CD14-positive monocyte (primary cell): Measurements from ENCODE around the gene SSX5. TPM values are rescaled to one million over a fixed set of nuclear protein-coding genes. Genes with fewer than 3 reads are reported as not detected.
"Not testable (repeated sequence)": the region's sequence is repeated elsewhere in the genome, so short reads cannot be mapped to it uniquely, and the experiment has no call there.

Experiments
- DNase-seq, 3 donors: peaks; one replicate each; pipeline ENCODE4 v3.0.0-alpha.2; 2011 to 2022
- H2AFZ ChIP-seq: 2 replicates; pipeline ENCODE4 v1.6.0; 2012; ENCODE audit warnings: mild to moderate bottlenecking, low read depth, low read length, inconsistent platforms; ENCODE audit not compliant: insufficient read depth, poor library complexity, severe bottlenecking
- H3K27ac ChIP-seq, 2 donors: 1 replicate in 1 of 2; 2 replicates in 1 of 2; pipeline ENCODE4 v1.5.1; 2012 to 2013; ENCODE audit warnings: low read length in 2 of 2, control low read depth in 1 of 2, inconsistent platforms in 1 of 2, low read depth in 1 of 2, mild to moderate bottlenecking in 1 of 2
- H3K27me3 ChIP-seq, 2 donors: one replicate each; pipeline versions ENCODE4 v1.6.0 to v1.6.1; 2011 to 2013; ENCODE audit warnings: low read length in 2 of 2; ENCODE audit not compliant: control insufficient read depth in 2 of 2, insufficient read depth in 2 of 2
- H3K36me3 ChIP-seq, 2 donors: replicated peaks in 1 of 2; 1 replicate in 1 of 2; 2 replicates in 1 of 2; pipeline versions ENCODE4 v1.5.1 to v1.6.1; 2012 to 2013; ENCODE audit warnings: low read length in 2 of 2, control low read depth in 1 of 2, inconsistent platforms in 1 of 2, mild to moderate bottlenecking in 1 of 2; ENCODE audit not compliant: insufficient read depth in 2 of 2, control insufficient read depth in 1 of 2
- H3K4me1 ChIP-seq, 2 donors: 1 replicate in 1 of 2; 2 replicates in 1 of 2; pipeline versions ENCODE4 v1.5.1 to v1.6.1; 2012 to 2013; ENCODE audit warnings: low read length in 2 of 2, control low read depth in 1 of 2, inconsistent platforms in 1 of 2, mild to moderate bottlenecking in 1 of 2, moderate library complexity in 1 of 2; ENCODE audit not compliant: insufficient read depth in 2 of 2, control insufficient read depth in 1 of 2
- H3K4me2 ChIP-seq: replicated peaks from 2 replicates; pipeline ENCODE3; 2012; ENCODE audit warnings: low read length, moderate library complexity, mild to moderate bottlenecking; ENCODE audit not compliant: poor library complexity, severe bottlenecking; ENCODE audit errors: extremely low read depth
- H3K4me3 ChIP-seq, 3 experiments: fragments of 200-600 bp in 1 of 3; sonication (generic) in 1 of 3; replicated peaks in 1 of 3; 1 replicate in 2 of 3; 2 replicates in 1 of 3; pipeline ENCODE4 v1.5.1; 2011 to 2013; ENCODE audit warnings: low read length in 3 of 3, mild to moderate bottlenecking in 3 of 3, control low read depth in 2 of 3, low read depth in 2 of 3, inconsistent platforms in 1 of 3, moderate library complexity in 1 of 3
- H3K79me2 ChIP-seq: 2 replicates; pipeline ENCODE4 v1.6.0; 2012; ENCODE audit warnings: mild to moderate bottlenecking, control low read depth, inconsistent platforms, low read length, moderate library complexity; ENCODE audit not compliant: insufficient read depth
- H3K9ac ChIP-seq: 2 replicates; pipeline ENCODE4 v1.6.0; 2017; ENCODE audit warnings: low read length, mild to moderate bottlenecking; ENCODE audit not compliant: insufficient read depth, poor library complexity, severe bottlenecking
- H3K9me3 ChIP-seq, 2 donors: replicated peaks in 1 of 2; 1 replicate in 1 of 2; 2 replicates in 1 of 2; pipeline versions ENCODE4 v1.5.1 to v1.6.1; 2012 to 2013; ENCODE audit warnings: low read length in 2 of 2, control low read depth in 1 of 2; ENCODE audit not compliant: control insufficient read depth in 1 of 2, insufficient read depth in 1 of 2
- H4K20me1 ChIP-seq: 2 replicates; pipeline ENCODE4 v1.6.0; 2012; ENCODE audit warnings: mild to moderate bottlenecking, low read length, control low read depth, moderate library complexity; ENCODE audit not compliant: insufficient read depth
- H3K27ac Mint-ChIP-seq, 7 donors: one replicate each; pipeline ENCODE4 v1.8.0; 2020; ENCODE audit warnings: mild to moderate bottlenecking in 7 of 7, mixed read lengths in 7 of 7, moderate library complexity in 6 of 7, inconsistent platforms in 2 of 7
- H3K27me3 Mint-ChIP-seq, 3 donors: one replicate each; pipeline ENCODE4 v1.8.0; 2021 to 2022; ENCODE audit warnings: low read depth in 3 of 3, mild to moderate bottlenecking in 3 of 3, mixed read lengths in 3 of 3, moderate library complexity in 3 of 3, inconsistent platforms in 1 of 3
- H3K36me3 Mint-ChIP-seq, 2 donors: one replicate each; pipeline ENCODE4 v1.8.0; 2020; ENCODE audit warnings: mixed read lengths in 2 of 2, inconsistent platforms in 1 of 2, mild to moderate bottlenecking in 1 of 2
- H3K4me1 Mint-ChIP-seq: one replicate; pipeline ENCODE4 v1.8.0; 2020; ENCODE audit warnings: mild to moderate bottlenecking, mixed read lengths
- H3K4me3 Mint-ChIP-seq, 2 donors: one replicate each; pipeline ENCODE4 v1.8.0; 2020; ENCODE audit warnings: mild to moderate bottlenecking in 2 of 2, mixed read lengths in 2 of 2, moderate library complexity in 1 of 2
- H3K9me3 Mint-ChIP-seq, 7 donors: one replicate each; pipeline ENCODE4 v1.8.0; 2020 to 2022; ENCODE audit warnings: mixed read lengths in 7 of 7, mild to moderate bottlenecking in 6 of 7, moderate library complexity in 6 of 7, inconsistent platforms in 2 of 7
- WGBS: methylation state at CpG from one replicate; pipeline ENCODE4 v1.1.5; 2013; ENCODE audit warnings: missing lambda C conversion rate; ENCODE audit not compliant: insufficient coverage; 5-methylcytosine and 5-hydroxymethylcytosine counted together
- intact Hi-C, 2 donors: fragments of 100-400 bp; cut with micrococcal nuclease; formaldehyde crosslinking; loops; one replicate each; pipeline versions ENCODE4 v1.15.0 to v1.15.1; 2023
- polyA plus RNA-seq, 3 donors: library from polyadenylated mRNA; depleted of rRNA in 1 of 3; unstranded in 2 of 3; stranded (reverse) in 1 of 3; fragments of 300-500 nt in 2 of 3; fragments of >200 nt in 1 of 3; fragmentation: Illumina TruSeq in 2 of 3; gene quantifications; 1 replicate in 2 of 3; 2 replicates in 1 of 3; pipeline ENCODE4 v1.2.3, GENCODE V29; 2012 to 2021
- small RNA-seq: library from RNA; depleted of rRNA; stranded (forward); fragments of <200 nt; gene quantifications from one replicate; pipeline ENCODE3, GENCODE V24; 2012; ENCODE audit warnings: low read depth; ENCODE audit not compliant: insufficient read length

The SSX5 gene
- polyA plus RNA-seq, 3 donors: not detected

DNA sequence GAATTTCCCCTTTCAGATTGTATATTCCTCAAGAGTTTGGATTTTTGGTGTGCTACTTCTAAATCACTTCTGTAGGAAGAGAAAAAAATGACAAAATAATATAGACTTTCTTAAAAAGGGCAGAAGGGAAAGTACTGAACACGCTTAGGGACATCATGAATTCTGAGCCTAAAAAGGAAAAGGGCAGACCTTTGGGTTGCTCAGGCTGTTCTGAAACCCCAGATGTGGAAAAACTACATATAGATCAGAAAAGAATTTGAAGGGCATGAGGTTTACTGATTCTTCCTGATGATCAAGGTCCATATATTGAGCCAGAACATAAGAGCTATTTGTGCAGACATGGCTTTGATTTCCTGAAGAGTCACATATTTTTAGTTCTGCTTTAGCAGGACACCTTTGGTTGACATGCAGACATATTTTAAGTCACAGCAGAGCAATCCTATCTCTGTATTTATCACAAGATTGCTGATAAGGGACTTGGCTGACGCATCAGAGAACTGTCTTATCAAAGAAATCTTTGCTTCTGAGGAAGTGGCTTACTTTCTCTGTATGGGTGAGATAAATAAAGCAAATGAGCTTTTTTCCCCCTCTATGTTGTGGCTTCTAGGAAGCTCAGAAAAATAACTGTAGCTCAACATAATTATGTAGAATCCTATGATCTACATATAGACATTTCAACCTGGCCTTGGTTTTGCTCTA, 54.6 kb downstream of the SSX5 start:
- H3K9me3 Mint-ChIP-seq: peaks cover 0 to 17% (median 5%) of the 10 kb centered on the region in 7 donors
- H3K4me3 ChIP-seq, H3K27ac ChIP-seq, H3K79me2 ChIP-seq, H3K27ac Mint-ChIP-seq, intact Hi-C loops, H3K36me3 Mint-ChIP-seq, H3K27me3 ChIP-seq, H3K9me3 ChIP-seq, H3K9ac ChIP-seq, H3K4me1 Mint-ChIP-seq, H3K4me3 Mint-ChIP-seq, H3K36me3 ChIP-seq, H4K20me1 ChIP-seq, H2AFZ ChIP-seq, H3K4me1 ChIP-seq, DNase-seq, H3K4me2 ChIP-seq, H3K27me3 Mint-ChIP-seq: not testable (repeated sequence)
- no CpG with 5 or more reads among the region's 2 CpGs for WGBS

DNA sequence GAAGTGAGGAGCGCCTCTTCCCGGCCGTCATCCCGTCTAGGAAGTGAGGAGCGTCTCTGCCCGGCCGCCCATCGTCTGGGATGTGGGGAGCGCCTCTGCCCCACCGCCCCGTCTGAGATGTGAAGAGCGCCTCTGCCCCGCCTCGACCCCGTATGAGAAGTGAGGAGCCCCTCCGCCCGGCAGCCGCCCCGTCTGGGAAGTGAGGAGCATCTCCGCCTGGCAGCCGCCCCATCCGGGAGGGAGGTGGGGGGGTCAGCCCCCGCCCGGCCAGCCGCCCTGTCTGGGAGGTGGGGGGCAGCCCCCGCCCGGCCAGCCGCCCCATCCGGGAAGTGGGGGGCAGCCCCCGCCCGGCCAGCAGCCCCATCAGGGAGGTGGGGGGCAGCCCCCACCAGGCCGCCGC, 57.5 kb downstream of the SSX5 start:
- H4K20me1 ChIP-seq, H3K27ac Mint-ChIP-seq, H3K9me3 ChIP-seq, H3K27ac ChIP-seq, H3K27me3 ChIP-seq, DNase-seq, H3K36me3 ChIP-seq, H2AFZ ChIP-seq, H3K9ac ChIP-seq, H3K4me1 ChIP-seq, H3K36me3 Mint-ChIP-seq, H3K79me2 ChIP-seq, H3K4me3 ChIP-seq, H3K27me3 Mint-ChIP-seq, H3K4me2 ChIP-seq, H3K4me3 Mint-ChIP-seq, intact Hi-C loops, H3K4me1 Mint-ChIP-seq: not testable (repeated sequence)
- no CpG with 5 or more reads among the region's 33 CpGs for WGBS
- peaks cover 0 to 17% (median 5%) of the 10 kb centered on the region in 7 donors for H3K9me3 Mint-ChIP-seq

Small RNA genes within 50 kb of the gene (small RNA-seq; reads per million reads assigned to genes)
- gene AC245047.3 (not detected), gene AC245047.7 (not detected), gene RNA5SP503 (not detected), gene RNU6-707P (not detected)

Other genes starting within 250 kb of the SSX5 start
- 1 to 10 TPM in 1 of 3 donors, under 1 TPM in 2; 0.24 to 2.7 (median 0.99) TPM for gene ZNF182, start 192.8 kb downstream of the SSX5 start, polyA plus RNA-seq
- not detected for gene SPACA5, start 189.8 kb downstream of the SSX5 start, polyA plus RNA-seq
- gene ZNF630, start 125.2 kb downstream of the SSX5 start, polyA plus RNA-seq: 1 to 10 TPM in 1 of 3 donors, under 1 TPM in 2; 0.56 to 1.7 (median 0.87) TPM
- gene SPACA5B, start 66.2 kb downstream of the SSX5 start, polyA plus RNA-seq: not detected
- gene SSX1, start 58.6 kb upstream of the SSX5 start, polyA plus RNA-seq: not detected
- not detected for gene SSX3, start 159.9 kb upstream of the SSX5 start, polyA plus RNA-seq
- gene SSX4, start 186.7 kb upstream of the SSX5 start, polyA plus RNA-seq: not detected
- not detected for gene SSX4B, start 215.2 kb upstream of the SSX5 start, polyA plus RNA-seq